BJ (cell line): ENCODE data around the gene FMO2. TPM values are rescaled to one million over a fixed set of nuclear protein-coding genes. Genes with fewer than 3 reads are reported as not detected.

Experiments used
- CTCF ChIA-PET: fragments of 350-600 bp; formaldehyde crosslinking; extraction: SDS; loops from one replicate; lab custom pipeline; 2021; ENCODE audit warnings: antibody characterized with exemption, inconsistent platforms; lab: Yijun Ruan, JAX
- POLR2A ChIA-PET: fragments of 300-600 bp; sonication (Branson Sonifier 250); formaldehyde crosslinking; extraction: SDS; loops from one replicate; lab custom pipeline; 2021; ENCODE audit warnings: antibody characterized with exemption; lab: Charles Lee
- DNase-seq: peaks from one replicate; pipeline ENCODE4 v3.0.0-alpha.2; 2011; ENCODE audit warnings: low read depth
- H3K27me3 ChIP-seq: 2 replicates; pipeline ENCODE4 v1.6.0; 2011; ENCODE audit warnings: low read length; ENCODE audit not compliant: control insufficient read depth, insufficient read depth
- H3K36me3 ChIP-seq: 2 replicates; pipeline ENCODE4 v1.5.1; 2011; ENCODE audit warnings: low read length; ENCODE audit not compliant: control insufficient read depth, insufficient read depth
- H3K4me3 ChIP-seq: 2 replicates; pipeline ENCODE4 v1.5.1; 2011; ENCODE audit warnings: low read depth, mild to moderate bottlenecking, control low read depth, low read length
- CTCF ChIP-seq: IDR thresholded peaks from 2 replicates; pipeline ENCODE4 v1.5.1; 2011; ENCODE audit warnings: low read depth, mild to moderate bottlenecking, control low read depth, inconsistent platforms, low read length, moderate library complexity; ENCODE audit not compliant: insufficient read depth
- polyA plus RNA-seq: library from polyadenylated mRNA; depleted of rRNA; stranded (reverse); fragments of >200 nt; gene quantifications from 2 replicates; pipeline ENCODE4 v1.2.3, GENCODE V29; 2011

The FMO2 gene
- polyA plus RNA-seq, 1 experiment, result 0.17 TPM

- CTCF ChIA-PET, result no interaction called here
- DNase-seq, result no peak
- Histone ChIP-seq H3K4me3 (no peak overlapping the region), H3K36me3 (no peaks in the 10 kb centered on the region), H3K27me3 (no peaks in the 10 kb centered on the region)
- POLR2A ChIA-PET, result no interaction called here
- no peak for TF ChIP-seq CTCF
Observed at GRCh38 chr1:171152549-171152948, 32.6 kb upstream of the FMO2 start.

- ChIA-PET POLR2A (no interaction called here), CTCF (no interaction called here)
Observed at GRCh38 chr1:171155484-171155883, 29.6 kb upstream of the FMO2 start.

GRCh38 chr1:171158096-171158495 lies 27.0 kb upstream of the FMO2 start:
- no peak for TF ChIP-seq CTCF
- CTCF ChIA-PET, result interaction anchor here (0.5 to 1.3 kb wide), 2 partner anchors 14 to 98 kb away, joined by 3 to 4 read pairs; no protein-coding TSS in a partner anchor

More at GRCh38 chr1:171155484-171155883, 29.6 kb upstream of the FMO2 start:
- Histone ChIP-seq H3K36me3 (no peaks in the 10 kb centered on the region), H3K27me3 (no peaks in the 10 kb centered on the region), H3K4me3 (no peak overlapping the region)
- TF ChIP-seq CTCF, result no peak
- DNase-seq, result no peak

GRCh38 chr1:171158551-171158950 lies 26.5 kb upstream of the FMO2 start:
- Histone ChIP-seq H3K4me3 (no peak overlapping the region), H3K27me3 (no peaks in the 10 kb centered on the region), H3K36me3 (no peaks in the 10 kb centered on the region)
- ChIA-PET CTCF (interaction anchor here (0.5 to 1.3 kb wide), 2 partner anchors 13 to 97 kb away, joined by 3 to 4 read pairs; no protein-coding TSS in a partner anchor), POLR2A (no interaction called here)
- TF ChIP-seq CTCF, result no peak
- DNase-seq, result no peak

More at GRCh38 chr1:171158096-171158495, 27.0 kb upstream of the FMO2 start:
- DNase-seq, result no peak
- Histone ChIP-seq H3K27me3 (no peaks in the 10 kb centered on the region), H3K36me3 (no peaks in the 10 kb centered on the region), H3K4me3 (no peak overlapping the region)
- POLR2A ChIA-PET, result no interaction called here

GRCh38 chr1:171159148-171159547 lies 26.0 kb upstream of the FMO2 start:
- ChIA-PET CTCF (interaction anchor here (0.7 to 1.5 kb wide), 3 partner anchors 10 to 15 kb away, joined by 3 read pairs; no protein-coding TSS in a partner anchor), POLR2A (no interaction called here)
- Histone ChIP-seq H3K4me3 (no peak overlapping the region), H3K36me3 (no peaks in the 10 kb centered on the region), H3K27me3 (no peaks in the 10 kb centered on the region)
- no peak for TF ChIP-seq CTCF
- DNase-seq, result no peak
